Dedifferentiated amniotic fluid mesenchymal stem cell (primary cell): ENCODE results near the gene PSMB3.

Source experiments
- DNase-seq: peaks from one replicate; pipeline ENCODE4 v3.0.0-alpha.2; 2016; ENCODE audit errors: extremely low spot score

Gene PSMB3

DNA sequence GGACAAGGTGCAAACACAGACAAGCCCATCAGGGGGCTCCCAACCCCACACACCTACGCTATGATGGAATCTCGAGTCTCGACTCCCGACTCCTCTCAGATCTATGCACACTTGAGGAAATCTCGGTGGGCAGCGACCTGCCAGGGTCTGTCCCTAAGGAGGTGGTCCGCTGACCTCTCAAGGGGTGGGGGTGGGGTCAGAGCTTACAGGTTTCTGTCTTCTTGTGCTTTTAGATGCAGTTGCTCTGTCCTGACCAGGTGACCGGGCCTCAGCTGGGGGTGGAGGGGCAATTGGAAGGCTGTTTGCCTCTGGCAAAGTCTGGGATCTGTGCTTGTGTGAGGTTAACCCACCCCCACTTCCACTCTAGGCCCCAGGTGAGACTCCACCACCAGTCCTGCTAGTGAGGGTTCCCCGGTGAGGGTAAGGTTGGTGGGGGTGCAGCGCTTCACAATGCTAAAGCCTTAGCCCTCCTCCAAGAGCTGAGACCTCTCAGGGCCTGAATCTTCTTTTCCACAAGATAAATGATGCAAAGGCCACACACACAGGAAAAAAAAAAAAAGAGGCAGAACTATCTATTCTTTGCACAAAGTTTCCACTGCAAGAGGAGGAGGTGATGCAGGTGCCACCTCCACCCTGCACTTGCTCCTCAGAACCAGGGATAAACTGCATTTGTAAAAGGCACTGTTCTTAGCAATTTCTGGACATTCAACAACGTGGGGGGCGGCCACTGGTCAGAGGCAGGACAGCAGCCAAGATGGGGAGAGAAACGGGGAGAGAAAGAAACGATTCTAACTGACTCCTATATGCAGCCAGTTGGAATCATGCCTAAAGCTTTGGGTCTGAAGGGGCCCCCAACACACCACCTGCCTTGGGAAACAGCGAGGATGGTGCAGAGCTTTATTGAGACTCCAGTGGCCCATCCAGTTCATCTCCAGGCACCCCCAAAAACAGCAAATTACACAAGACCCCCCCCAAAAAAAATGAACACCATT lies 18.3 kb upstream of the PSMB3 start:
- DNase-seq, result no peak

DNA sequence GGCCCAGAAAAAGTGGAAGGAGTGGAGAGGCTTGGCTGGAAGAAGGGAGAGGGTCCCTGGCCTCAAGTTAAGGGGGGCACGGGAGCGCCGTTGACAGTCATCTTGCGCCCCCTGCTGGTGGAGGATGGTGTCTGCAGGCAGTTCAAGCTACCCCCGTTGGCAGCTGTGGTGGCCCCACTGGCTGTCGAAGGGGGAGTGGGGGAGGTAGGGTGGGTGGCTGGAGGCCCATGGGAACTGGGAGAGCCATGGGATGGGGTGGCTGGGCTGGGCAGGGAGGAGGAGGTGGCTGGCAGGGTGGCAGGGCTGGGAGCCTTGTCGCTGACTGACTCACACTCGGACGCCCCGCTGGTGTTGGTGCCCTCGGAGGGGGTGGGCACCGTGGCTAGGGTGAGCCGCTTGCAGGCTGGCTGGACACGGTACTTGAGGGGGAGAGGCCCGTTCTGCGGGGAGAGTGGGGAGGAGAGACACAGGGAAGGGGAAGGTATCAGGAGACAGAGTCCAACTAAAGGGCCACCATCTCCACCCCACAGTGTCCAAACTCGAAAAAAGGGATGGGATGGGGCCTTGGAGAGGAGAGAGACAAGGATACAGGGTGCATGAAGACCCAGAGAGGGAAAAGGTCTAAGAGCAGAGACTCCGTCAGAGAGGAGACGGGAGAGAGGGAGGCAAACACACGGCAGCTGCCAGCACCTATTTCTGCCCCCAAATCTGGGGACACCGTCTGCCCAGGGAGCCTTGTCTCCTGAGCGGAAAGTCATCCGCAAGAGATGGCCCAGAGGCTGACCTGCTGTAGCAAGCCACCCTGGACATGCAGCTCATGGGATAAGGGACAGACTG lies 17.2 kb upstream of the PSMB3 start:
- DNase-seq, result no peak

DNA sequence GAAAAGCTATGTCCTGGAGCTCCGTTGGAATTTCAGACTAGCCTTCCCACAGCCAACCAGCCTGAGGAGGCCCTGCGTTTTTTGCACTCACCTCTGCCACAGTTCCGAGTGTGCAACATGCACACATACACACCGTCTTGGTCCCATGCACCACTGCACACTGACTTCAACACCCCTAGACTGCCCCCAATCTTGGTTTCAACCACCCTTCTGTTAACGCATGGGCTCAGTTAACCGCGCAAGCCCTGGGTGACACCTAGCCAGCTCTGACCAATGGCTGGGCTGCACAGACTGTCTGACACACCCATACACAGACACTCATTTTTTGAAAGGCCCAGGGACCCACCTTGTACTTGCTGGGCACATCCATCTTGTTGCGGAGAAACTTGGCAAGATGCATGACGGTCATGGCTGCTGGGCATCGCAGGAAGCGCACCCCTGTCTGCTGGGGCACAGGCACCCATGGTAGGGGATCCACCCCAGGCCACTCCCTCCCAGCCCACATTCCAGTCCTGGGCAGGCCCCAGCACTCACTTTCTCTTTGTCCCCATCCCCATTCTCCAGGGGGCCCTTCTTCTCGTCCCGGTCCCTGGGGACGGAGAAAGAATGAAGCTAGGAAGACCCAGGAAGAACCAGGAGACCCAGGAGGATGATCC lies 14.4 kb upstream of the PSMB3 start:
- no peak for DNase-seq

GRCh38 chr17:38738686-38739085 lies 13.9 kb upstream of the PSMB3 start:
- no peak for DNase-seq

GRCh38 chr17:38739305-38739704 lies 13.2 kb upstream of the PSMB3 start:
- DNase-seq, result no peak

DNA sequence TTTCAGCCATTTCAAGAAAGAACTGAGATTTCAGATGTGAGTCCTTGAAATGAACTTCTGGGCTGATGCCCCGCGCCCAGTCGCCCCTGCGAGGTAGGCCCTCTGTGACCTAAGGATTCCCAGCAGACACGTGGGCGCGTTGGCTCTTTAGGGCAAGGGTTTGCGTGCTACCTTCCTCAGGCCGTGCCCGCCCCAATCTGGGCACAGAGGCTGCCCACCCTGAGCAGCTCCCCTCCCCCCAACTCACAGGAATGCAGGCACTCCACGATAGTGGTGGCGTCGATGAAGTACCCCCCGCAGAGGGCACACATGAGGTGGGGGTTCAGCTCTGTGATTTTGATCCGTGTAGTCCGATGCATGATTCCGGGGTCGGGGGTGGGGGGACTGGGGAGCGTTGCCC lies 12.5 kb upstream of the PSMB3 start:
- no peak for DNase-seq

GRCh38 chr17:38740806-38741205 lies 11.7 kb upstream of the PSMB3 start:
- DNase-seq, result no peak

DNA sequence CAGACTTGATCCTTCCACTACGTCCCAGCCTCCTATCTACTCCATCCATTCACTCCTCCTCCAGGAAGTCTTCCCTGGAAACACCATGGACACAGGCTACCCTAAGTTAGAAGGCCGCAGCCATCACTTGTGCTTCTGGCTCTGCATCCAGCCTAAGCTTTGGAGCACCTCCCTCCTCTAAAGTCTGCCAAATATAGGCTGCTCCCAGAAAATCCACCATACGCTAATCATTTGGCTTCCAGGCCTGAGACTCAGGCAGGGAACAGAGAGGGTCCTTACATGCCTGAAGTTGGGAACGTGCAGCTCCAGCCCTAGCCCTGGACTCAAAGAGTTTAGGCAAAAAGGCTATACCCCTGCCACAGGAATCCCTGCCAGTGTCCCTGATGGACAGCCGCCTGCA lies 11.1 kb upstream of the PSMB3 start:
- DNase-seq, result no peak

DNA sequence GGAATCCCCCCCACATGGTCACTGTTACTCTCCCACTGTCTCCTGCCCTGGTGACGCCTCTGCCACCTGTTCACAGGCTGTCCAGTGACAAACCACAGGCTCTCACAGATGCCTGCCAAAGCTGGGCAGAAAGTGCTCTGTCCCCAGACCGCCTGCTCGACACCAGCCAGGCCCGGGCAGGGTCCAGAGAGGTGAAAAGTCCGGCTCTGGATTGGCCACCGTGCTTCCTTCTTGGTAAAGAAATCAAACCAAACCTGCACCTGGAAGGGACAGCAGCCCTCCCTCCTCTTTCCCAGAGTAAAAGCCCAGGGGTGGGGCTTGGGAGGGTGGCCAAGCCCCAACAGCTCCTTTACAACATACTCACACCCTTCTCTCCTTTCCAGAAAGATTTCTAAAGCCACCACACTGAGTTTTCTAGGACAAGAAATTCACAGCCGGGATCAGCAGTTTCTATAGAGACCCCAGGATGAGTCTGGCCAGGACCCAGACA lies 10.6 kb upstream of the PSMB3 start:
- DNase-seq, result no peak

DNA sequence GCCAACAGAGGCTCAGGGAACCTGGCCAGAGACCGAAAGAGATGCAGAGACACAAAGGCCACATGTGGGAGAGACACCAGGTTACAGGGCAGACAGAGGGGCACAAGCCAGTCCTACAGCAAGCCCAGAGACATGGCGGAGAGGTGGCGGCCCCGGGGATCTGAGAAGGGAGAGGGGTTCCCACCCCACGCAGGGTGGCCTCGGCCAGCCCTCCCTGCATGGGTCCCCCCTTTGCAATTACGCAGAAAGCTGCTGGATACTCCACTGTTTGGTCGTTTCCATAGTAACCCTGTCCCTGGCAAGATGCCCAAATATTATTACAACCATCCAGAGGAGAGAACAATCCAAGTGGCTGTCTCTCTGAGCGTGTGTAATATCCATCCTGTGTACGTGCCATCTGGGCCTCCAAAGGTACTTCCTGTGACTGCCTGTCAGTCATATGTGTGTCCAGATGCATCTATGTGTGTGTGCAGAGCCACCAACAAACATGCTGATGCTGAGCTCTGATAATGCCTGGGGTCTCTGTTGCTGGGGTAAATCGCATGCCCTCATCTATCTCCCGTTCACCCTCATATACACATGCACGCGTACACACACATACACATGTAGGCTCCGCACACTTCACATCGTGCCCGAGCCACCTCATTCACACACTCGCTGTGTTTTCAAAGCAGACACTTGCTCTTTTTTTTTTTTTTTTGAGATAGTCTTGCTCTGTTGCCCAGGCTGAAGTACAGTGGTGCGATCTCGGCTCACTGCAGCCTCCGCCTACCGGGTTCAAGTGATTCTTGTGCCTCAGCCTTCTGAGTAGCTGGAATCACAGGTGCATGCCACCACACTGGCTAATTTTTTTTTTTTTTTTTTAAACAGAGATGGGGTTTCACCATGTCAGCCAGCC lies 9.9 kb upstream of the PSMB3 start:
- no peak for DNase-seq

DNA sequence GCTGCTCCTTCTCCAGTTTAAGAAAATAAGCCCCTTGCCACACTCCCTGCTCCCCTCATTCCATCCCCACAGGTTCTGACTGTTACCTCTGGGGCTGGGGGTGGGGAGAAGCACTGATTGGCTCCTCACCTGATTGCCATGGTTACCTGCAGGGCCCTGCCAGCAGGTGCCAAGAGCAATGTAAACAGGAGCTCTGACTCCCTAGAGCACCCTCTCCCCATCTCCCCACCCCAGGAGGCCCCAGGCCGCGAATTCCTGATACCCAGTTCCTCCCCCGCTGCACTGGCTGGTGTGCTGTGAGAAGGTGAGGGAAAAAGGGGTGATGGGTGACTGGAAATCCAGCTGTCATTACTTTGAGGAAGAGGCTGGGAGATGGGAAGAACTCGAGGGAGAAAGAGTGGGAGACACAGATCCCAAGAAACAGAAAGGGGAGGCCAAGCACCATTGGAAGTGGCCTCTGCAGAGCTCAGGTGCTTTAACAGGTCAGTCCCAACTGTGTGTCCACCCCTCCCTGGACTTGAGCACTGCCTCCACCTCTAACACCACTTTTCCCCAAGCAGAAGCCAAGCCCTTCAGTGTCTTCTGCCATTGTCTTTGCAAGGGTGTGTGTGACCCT lies 8.9 kb upstream of the PSMB3 start:
- DNase-seq, result no peak

DNA sequence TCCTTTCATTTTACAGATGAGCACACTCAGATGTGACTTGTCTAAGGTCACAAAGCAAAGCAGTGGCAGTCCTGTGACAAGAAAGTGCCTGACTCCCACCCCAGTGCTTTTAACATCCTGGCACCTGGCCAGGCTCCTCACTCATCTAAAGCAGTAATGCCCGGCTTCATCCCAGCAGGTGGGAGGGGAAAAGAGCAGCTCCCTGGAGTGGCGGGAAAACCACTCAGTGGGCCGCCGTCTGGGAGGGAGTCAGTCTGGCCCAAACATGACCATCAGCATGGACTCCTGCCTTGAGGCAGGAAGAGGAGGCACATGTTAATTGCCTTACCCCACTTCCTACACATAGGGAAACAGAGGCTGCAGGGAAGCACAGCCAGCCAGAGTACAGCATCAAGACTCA lies 7.0 kb upstream of the PSMB3 start:
- no peak for DNase-seq

GRCh38 chr17:38746004-38746848 lies 6.3 kb upstream of the PSMB3 start:
- no peak for DNase-seq

- no peak for DNase-seq
Observed at GRCh38 chr17:38746849-38747462, 5.6 kb upstream of the PSMB3 start.

DNA sequence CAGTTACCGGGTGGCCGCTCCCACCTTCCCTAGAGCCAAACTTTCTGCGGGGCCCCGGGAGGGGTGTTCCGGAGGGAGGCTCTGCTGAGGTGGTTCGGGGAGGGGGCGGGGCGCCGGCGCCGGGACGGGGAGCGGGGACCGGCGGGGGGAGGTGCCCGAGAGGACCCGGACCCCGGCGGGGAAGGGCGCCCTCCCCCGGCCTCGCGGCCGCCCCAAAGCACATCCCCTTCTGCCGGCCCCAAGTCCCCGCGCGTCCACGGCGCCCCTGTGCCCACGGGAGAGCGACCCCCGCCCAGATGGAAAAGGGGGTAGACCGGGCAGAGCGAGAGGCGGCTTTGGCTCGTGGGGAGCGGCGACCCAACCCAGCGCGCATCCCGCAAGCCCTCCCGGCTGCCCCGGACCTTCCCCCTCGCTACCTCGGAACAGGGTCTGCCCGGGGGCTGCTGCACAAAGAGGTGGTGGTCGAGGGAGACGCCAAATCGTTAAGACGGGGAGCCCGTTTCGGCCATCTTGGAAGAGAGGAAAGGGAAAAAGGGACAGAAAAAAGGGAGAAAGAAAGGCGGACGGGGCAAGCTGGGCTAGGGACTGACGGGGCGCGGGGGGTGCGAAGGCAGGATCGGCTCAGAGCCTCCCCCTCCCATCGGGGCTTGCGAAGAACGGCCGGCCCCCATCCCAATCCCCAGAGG lies 4.9 kb upstream of the PSMB3 start:
- DNase-seq, result no peak

GRCh38 chr17:38748149-38748891 lies 4.2 kb upstream of the PSMB3 start, which contains the start of gene PCGF2:
TSS of gene PCGF2 (minus strand) at chr17:38748336. CDS start at chr17:38740402, 7,934 bp downstream.
- peak; percentile 86 for DNase-seq

DNA sequence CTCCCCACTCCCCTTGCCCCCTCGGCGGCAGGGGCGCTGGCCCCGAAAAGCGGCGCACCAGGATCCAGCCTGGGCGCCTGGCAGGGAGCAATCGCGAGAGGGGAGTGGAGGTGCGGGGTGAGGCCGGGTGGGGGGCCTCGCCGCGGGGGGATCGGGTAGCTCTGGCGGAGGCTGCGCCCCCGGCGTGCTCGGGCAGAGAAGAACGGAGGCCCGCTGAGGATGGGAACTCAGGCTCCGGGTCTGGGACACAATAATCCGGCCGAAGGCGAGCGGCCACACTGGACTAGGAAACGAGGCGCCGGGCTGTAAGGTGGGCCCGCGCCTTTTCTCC lies 3.7 kb upstream of the PSMB3 start:
- no peak for DNase-seq
